AG04450 (cell line): ENCODE data around the gene ATP2A3. TPM values are rescaled to one million over a fixed set of nuclear protein-coding genes. Genes with fewer than 3 reads are reported as not detected.

Experiments
- CTCF ChIA-PET: fragments of 300-600, 350-600 bp; formaldehyde crosslinking; extraction: SDS; loops from one replicate; lab custom pipeline; 2022; ENCODE audit warnings: antibody characterized with exemption, inconsistent platforms; lab: Charles Lee
- POLR2A ChIA-PET: fragments of 350-600 bp; formaldehyde crosslinking; extraction: SDS; loops from one replicate; lab custom pipeline; 2021; ENCODE audit warnings: antibody characterized with exemption, inconsistent platforms; lab: Yijun Ruan, JAX
- DNase-seq: peaks from one replicate; pipeline ENCODE4 v3.0.0-alpha.2; 2011; ENCODE audit warnings: low read depth, low spot score
- H3K27ac ChIP-seq: one replicate; pipeline ENCODE4 v1.5.1; 2012; ENCODE audit warnings: low read depth, low read length, control low read depth
- H3K27me3 ChIP-seq: one replicate; pipeline ENCODE4 v1.6.0; 2012; ENCODE audit warnings: low read length; ENCODE audit not compliant: control insufficient read depth, insufficient read depth
- H3K4me3 ChIP-seq: 2 replicates; pipeline ENCODE4 v1.5.1; 2011; ENCODE audit warnings: mild to moderate bottlenecking, low read depth, low read length, control low read depth
- H3K9me3 ChIP-seq: 2 replicates; pipeline ENCODE4 v1.5.1; 2012; ENCODE audit warnings: low read length; ENCODE audit not compliant: control insufficient read depth, insufficient read depth
- polyA plus RNA-seq: library from polyadenylated mRNA; depleted of rRNA; stranded (reverse); fragments of >200 nt; gene quantifications from 2 replicates; pipeline ENCODE4 v1.2.3, GENCODE V29; 2011
- TF ChIP-seq, protein P1 (sequence below): IDR thresholded peaks from 2 replicates; pipeline ENCODE4 v1.5.1; 2011; ENCODE audit warnings: low read depth, low read length, control low read depth, inconsistent platforms

Gene ATP2A3
- polyA plus RNA-seq, 1 experiment: 0.46 TPM

DNA sequence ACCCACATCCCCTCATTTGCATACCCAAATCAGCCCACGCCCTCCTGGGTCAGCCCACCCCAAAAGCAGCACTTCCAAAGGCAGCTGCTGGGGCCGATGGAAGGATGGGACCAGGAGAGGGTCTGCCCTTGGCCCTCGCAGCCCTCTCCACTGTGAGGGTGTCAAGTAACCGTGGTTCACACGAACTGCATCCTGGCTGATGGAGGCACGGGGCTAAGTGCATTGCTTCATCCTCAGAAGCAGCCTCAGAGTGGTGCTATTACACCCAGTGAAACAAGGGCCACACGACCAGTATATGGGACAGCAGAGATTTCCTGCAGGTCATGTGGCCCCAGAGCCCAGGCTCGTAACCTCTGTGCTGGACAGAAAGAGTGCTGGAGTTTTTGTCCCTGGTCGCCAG, 13.2 kb upstream of the ATP2A3 start:
- H3K27me3 ChIP-seq: peaks cover 12% of the 10 kb centered on the region
- H3K4me3 ChIP-seq: no peak overlapping the region
- DNase-seq: no peak
- POLR2A ChIA-PET: no interaction called here
- CTCF ChIA-PET: no interaction called here
- TF ChIP-seq, protein P1, sequence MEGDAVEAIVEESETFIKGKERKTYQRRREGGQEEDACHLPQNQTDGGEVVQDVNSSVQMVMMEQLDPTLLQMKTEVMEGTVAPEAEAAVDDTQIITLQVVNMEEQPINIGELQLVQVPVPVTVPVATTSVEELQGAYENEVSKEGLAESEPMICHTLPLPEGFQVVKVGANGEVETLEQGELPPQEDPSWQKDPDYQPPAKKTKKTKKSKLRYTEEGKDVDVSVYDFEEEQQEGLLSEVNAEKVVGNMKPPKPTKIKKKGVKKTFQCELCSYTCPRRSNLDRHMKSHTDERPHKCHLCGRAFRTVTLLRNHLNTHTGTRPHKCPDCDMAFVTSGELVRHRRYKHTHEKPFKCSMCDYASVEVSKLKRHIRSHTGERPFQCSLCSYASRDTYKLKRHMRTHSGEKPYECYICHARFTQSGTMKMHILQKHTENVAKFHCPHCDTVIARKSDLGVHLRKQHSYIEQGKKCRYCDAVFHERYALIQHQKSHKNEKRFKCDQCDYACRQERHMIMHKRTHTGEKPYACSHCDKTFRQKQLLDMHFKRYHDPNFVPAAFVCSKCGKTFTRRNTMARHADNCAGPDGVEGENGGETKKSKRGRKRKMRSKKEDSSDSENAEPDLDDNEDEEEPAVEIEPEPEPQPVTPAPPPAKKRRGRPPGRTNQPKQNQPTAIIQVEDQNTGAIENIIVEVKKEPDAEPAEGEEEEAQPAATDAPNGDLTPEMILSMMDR: no peak
- H3K9me3 ChIP-seq: peaks cover 20% of the 10 kb centered on the region
- no peak overlapping the region for H3K27ac ChIP-seq

DNA sequence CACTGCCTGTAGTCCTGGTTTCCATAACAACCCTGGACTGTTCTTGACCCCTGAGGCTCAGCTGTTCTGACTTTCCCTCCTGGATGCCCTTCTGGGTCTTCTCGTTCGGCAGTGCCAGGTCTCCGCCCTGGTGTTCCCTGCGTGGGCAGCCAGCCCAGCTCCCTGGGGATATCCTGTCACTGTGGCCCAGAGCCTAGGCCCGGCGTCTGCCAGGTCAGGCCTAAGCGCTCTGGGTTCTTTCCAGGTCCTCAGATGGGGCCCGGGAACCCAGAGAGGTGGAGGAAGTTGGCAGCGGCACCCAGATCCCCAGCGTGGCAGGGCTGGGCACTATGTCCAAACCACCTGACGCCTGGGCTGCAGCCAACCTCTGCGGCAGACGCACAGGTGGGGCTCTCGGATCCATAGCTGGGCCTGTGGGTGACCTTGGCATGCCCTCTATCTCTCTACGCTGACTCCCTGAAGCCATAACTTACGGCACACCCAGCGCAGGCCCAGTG, 12.5 kb upstream of the ATP2A3 start:
- ChIA-PET CTCF (no interaction called here), POLR2A (no interaction called here)
- no peak overlapping the region for H3K27ac ChIP-seq
- H3K27me3 ChIP-seq: peaks cover 15% of the 10 kb centered on the region
- H3K4me3 ChIP-seq: no peak overlapping the region
- peaks cover 20% of the 10 kb centered on the region for H3K9me3 ChIP-seq
- no peak for DNase-seq
- TF ChIP-seq, protein P1: no peak

DNA sequence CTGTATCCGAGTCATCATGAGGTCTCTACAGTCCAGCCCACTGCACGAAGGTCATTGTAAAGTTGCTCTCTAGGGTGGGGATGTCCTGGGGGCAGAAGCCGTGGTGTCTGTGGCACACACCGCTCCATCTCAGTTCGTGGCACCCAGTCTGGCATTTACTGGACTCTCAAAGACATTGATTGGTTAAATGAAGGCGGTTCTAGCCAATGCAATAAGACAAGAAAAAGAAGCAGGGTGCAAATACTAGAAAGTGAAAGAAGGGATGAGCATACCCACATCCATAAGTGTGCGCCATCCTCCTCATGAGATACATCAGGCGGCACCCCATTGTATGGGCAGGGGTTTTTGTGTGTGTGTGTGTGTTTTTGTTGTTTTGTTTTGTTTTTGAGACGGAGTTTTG, 10.7 kb upstream of the ATP2A3 start:
- DNase-seq: no peak
- Histone ChIP-seq H3K9me3 (peaks cover 20% of the 10 kb centered on the region), H3K27me3 (peaks cover 23% of the 10 kb centered on the region), H3K27ac (no peak overlapping the region), H3K4me3 (no peak overlapping the region)
- ChIA-PET POLR2A (no interaction called here), CTCF (no interaction called here)
- TF ChIP-seq, protein P1: no peak

DNA sequence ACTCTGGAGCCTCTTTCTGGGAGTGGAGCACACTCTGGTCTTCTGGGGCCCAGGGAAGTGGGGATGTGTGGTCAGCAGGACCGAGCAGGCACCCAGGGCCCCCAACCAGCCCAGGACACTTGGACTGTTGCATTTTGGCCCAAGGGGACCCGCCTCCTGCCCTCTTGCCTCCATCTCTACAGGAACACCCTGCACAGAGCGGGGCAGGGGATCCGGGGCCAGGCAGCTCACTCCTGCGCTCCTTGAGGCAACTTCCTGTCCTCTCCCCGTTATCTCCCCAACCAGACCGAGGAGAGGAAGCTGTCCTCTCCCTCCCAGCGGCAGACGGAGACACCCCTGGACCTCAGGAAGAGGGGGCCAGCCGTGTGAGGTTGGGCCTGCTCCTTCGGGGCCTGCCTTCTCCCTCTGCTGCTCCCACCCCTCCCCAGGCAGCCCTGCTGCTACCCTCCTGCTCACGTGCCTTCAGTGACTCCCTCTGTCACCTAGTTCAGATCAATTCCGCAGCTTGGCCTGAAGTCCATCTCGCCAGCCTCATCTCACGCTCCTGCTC, 10.0 kb upstream of the ATP2A3 start:
- no peak for DNase-seq
- H3K27ac ChIP-seq: no peak overlapping the region
- peaks cover 20% of the 10 kb centered on the region for H3K9me3 ChIP-seq
- CTCF ChIA-PET: no interaction called here
- peaks cover 23% of the 10 kb centered on the region for H3K27me3 ChIP-seq
- TF ChIP-seq, protein P1: no peak
- H3K4me3 ChIP-seq: no peak overlapping the region
- POLR2A ChIA-PET: no interaction called here

DNA sequence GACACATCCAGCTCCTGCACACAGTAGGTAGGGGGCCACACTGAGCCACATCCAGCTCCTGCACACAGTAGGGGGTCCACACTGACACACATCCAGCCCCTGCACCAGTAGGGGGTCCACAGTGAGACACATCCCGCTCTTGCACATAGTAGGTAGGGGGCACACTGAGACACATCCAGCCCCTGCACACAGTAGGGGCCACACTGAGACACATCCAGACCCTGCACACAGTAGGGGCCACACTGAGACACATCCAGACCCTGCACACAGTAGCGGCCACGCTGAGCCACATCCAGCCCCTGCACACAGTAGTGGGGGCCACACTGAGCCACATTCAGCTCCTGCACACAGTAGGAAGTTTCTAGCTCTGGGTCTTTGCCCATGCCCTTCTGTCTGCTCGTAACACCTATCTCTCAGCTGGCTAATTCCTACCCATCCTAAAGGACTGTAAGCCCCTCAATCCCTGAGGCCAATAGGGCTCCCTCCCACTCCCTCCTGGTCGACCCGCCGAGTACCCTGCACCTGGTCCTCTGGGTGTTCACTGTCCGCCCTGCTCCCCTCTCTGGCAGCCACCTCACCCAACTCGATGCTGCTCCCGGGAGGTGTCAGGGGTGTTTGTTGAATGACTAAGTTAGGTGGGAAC, 9.4 kb upstream of the ATP2A3 start:
- H3K4me3 ChIP-seq: no peak overlapping the region
- ChIA-PET CTCF (no interaction called here), POLR2A (no interaction called here)
- no peak for DNase-seq
- TF ChIP-seq, protein P1: no peak
- no peak overlapping the region for H3K27ac ChIP-seq
- H3K27me3 ChIP-seq: peaks cover 23% of the 10 kb centered on the region
- H3K9me3 ChIP-seq: peaks cover 20% of the 10 kb centered on the region
